Activated T-helper 17 cell treated with anti-CD3 and anti-CD28 coated beads, Interleukin-2, amount 50 U/mL, for 72 hours (primary cell): ENCODE data around the gene ORMDL1. TPM values are rescaled to one million over a fixed set of nuclear protein-coding genes. Genes with fewer than 3 reads are reported as not detected.
A peak's percentile ranks its signal among the peaks of the same experiment; 100 is the strongest.

ENCODE experiments used
- ATAC-seq: fragments of 150-1000 bp; cut with Tn5 transposase; replicated peaks from 2 replicates; pipeline ENCODE4 v1.10.0; 2021; ENCODE audit warnings: mild to moderate bottlenecking, moderate library complexity
- H3K27ac Mint-ChIP-seq: one replicate; pipeline ENCODE4 v1.8.0; 2022; ENCODE audit warnings: mixed read lengths
- H3K27me3 Mint-ChIP-seq: one replicate; pipeline ENCODE4 v1.8.0; 2022; ENCODE audit warnings: mixed read lengths
- H3K36me3 Mint-ChIP-seq: one replicate; pipeline ENCODE4 v1.8.0; 2022; ENCODE audit warnings: low read depth, mild to moderate bottlenecking, mixed read lengths
- H3K4me1 Mint-ChIP-seq: one replicate; pipeline ENCODE4 v1.8.0; 2022; ENCODE audit warnings: mixed read lengths
- H3K4me3 Mint-ChIP-seq: one replicate; pipeline ENCODE4 v1.8.0; 2022; ENCODE audit warnings: mild to moderate bottlenecking, mixed read lengths
- H3K9me3 Mint-ChIP-seq: one replicate; pipeline ENCODE4 v1.8.0; 2022; ENCODE audit warnings: mixed read lengths
- total RNA-seq, 2 donors: library from RNA; stranded (reverse); gene quantifications; one replicate each; pipeline ENCODE4 v1.2.3, GENCODE V29; 2022

The ORMDL1 gene, protein sequence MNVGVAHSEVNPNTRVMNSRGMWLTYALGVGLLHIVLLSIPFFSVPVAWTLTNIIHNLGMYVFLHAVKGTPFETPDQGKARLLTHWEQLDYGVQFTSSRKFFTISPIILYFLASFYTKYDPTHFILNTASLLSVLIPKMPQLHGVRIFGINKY
- total RNA-seq = 10 to 100 TPM; 69.4 to 84.4 TPM

DNA sequence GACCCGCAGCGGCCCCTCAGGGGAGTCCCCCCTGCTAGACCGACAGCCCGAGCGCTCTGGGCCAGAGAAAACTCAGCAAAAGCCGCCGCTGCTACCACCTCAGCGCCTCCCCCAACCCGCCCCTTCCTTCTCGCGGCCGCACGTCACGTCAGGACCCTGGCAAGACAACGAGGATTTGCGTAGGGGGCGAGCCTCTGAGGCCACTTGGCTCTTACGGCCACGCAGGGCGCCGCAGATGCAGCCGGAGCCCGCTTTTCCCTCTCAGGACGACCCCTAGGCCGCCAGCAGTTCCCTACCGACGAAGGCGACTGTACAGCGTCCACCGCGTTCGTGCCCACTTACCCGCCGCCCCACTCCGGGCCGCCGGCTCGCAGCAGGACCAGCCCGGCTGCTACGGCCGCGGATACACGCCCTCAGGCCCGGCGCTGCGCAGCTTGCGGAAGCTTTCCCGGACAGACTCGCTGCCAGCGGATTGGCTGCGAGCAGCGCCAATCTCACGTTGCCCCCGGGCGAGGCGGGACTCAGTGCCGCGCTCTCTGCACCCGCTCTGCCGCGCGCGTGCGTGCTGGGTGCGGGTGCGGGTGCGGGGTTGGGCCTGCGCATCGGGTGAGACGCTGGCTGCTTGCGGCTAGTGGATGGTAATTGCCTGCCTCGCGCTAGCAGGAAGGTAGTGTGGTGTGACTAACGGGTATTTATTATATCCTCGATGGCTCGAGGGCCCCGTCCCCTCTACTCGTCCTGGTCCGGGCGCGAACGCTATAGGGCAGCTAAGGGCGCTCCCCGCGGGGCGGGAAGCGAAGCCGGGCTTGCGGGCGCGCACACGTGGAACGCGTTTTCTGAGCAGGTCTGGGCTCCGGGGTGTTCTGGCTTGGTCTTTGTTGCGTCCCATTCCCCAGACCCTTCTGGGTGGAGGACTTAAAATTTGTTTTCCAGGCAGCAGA lies at the start of gene ORMDL1, which contains the start of gene PMS1:
Gene ORMDL1 (minus strand): TSS at position 413 of the 941 bp plus-strand sequence. CDS start 1,744 bp downstream, outside the sequence.
Gene PMS1 (plus strand): TSS at position 524 of the 941 bp plus-strand sequence. CDS start 7,360 bp downstream, outside the sequence.
- peaks cover 38% of the 10 kb centered on the region for H3K4me1 Mint-ChIP-seq
- peaks cover 70% of the 10 kb centered on the region for H3K36me3 Mint-ChIP-seq
- H3K27me3 Mint-ChIP-seq = no peaks in the 10 kb centered on the region
- no peaks in the 10 kb centered on the region for H3K9me3 Mint-ChIP-seq
- H3K27ac Mint-ChIP-seq = peak within 1 kb of the TSS; percentile 94
- peak; percentile 95 for ATAC-seq
- H3K4me3 Mint-ChIP-seq = peak within 1 kb of the TSS; percentile 81

DNA sequence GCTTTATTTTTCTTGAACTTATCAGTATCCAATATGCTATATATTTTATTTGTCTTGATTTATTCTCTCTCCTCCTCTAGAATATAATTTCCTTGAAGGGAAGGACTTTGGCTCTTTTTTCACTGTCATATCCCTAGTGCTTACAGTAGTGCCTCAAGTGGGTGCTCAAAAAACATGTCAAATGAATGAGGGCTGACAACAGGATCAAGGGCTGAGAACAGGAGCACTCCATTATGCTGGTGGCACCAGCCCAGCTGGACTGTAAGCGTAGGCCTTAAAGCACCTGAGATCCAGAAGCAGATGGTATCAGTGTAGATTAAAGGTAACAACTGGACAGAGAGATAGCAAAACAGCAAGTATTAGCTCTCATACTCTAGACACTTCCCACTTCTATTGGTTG lies 46.4 kb upstream of the ORMDL1 start:
- Mint-ChIP-seq H3K4me3 (no peak overlapping the region), H3K36me3 (peaks cover 34% of the 10 kb centered on the region), H3K9me3 (no peaks in the 10 kb centered on the region), H3K27me3 (no peaks in the 10 kb centered on the region), H3K4me1 (peaks cover 22% of the 10 kb centered on the region), H3K27ac (peak overlapping the region; percentile 11)
- ATAC-seq = no peak

DNA sequence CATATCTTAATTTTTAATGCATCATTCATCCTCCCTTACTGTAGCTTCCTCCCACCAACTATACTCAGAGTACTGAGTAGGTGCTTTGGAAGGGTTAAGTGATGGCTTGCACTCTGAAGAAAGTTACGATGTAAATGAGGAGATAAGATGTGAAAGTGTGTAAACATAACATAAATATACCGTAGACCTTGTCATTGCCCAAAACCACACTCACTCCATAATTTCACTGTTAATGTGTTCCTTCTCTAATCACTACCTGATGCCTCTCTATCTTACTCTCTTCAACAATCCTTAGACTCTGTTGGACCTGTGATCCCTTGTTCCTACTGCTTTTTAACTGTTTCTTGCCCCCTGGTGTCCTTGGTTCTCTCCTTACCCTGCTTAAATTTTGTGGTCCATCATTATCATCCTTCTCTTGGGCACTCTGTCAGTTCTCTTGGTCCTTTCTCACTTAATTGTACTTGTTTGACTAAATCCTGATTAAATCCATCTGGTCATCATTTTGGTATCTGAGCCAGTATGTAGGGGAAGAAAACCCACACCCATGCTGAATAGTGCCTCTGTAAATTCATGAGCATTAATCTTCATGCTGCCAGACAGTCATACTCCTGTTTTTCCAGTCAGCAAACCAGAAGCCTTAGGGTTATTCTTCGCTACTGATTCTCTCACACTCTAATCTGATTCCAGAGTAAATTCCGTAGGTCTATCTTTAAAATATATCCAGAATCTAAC lies 45.1 kb upstream of the ORMDL1 start:
- peaks cover 36% of the 10 kb centered on the region for H3K36me3 Mint-ChIP-seq
- no peak for ATAC-seq
- H3K27ac Mint-ChIP-seq = peak overlapping the region; percentile 13
- H3K9me3 Mint-ChIP-seq = no peaks in the 10 kb centered on the region
- no peak overlapping the region for H3K4me3 Mint-ChIP-seq
- H3K27me3 Mint-ChIP-seq = no peaks in the 10 kb centered on the region
- peaks cover 22% of the 10 kb centered on the region for H3K4me1 Mint-ChIP-seq

DNA sequence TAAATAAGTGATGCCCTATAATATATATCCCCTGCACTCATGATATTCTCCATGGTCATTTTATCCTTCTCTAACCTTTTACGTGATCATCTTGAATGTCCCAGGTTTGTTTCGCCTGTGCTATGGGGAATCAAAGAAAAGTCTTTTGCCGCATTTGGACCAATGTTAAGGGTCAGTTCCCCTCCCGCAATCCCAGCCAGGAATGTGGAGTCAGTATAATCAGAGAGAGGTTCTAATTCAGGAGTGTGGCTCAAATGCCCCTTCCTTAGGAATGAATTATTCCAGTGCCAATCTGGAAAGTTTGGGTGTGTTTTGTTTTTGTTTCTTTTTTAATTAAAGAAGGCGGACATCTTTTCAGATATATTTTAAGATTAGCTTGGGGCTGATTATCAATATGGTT lies 41.9 kb upstream of the ORMDL1 start:
- Mint-ChIP-seq H3K4me3 (no peak overlapping the region), H3K27ac (no peak overlapping the region), H3K36me3 (peaks cover 50% of the 10 kb centered on the region), H3K27me3 (no peaks in the 10 kb centered on the region), H3K4me1 (peaks cover 22% of the 10 kb centered on the region), H3K9me3 (no peaks in the 10 kb centered on the region)
- no peak for ATAC-seq

DNA sequence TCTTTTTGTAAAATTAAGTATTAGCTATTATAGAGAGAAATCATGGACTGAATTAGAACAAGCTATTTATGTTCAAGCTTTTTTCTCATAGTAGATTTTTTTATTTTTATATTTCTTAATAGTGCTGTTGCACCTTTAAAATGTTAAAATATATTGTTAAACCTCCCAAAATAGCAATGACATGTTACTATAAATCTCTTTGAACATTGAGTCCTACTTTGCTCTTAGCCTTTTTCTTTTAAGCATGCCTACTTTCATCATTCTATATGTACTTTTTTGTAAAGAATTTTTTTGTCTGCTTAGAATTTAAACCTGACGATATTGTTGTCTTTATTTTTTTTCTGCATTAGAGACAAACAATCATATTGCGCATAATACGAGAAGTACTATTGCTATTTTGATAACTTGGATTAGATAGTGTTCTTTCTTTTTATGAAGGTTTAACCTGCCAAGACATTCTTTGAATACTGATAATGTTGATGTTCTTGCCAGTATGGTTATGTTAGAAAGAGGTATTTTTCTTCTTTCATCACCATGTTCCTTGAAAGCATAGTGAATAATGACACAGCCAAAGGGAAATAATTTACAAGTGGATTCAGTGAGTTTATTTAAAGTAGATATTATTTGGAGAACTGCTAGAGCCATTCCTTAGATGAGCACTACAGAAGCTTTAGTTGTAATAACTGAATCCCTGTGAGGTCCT lies 40.7 kb upstream of the ORMDL1 start:
- Mint-ChIP-seq H3K4me1 (peaks cover 18% of the 10 kb centered on the region), H3K27ac (no peak overlapping the region), H3K36me3 (peaks cover 55% of the 10 kb centered on the region), H3K9me3 (no peaks in the 10 kb centered on the region), H3K4me3 (no peak overlapping the region), H3K27me3 (no peaks in the 10 kb centered on the region)
- ATAC-seq = no peak

DNA sequence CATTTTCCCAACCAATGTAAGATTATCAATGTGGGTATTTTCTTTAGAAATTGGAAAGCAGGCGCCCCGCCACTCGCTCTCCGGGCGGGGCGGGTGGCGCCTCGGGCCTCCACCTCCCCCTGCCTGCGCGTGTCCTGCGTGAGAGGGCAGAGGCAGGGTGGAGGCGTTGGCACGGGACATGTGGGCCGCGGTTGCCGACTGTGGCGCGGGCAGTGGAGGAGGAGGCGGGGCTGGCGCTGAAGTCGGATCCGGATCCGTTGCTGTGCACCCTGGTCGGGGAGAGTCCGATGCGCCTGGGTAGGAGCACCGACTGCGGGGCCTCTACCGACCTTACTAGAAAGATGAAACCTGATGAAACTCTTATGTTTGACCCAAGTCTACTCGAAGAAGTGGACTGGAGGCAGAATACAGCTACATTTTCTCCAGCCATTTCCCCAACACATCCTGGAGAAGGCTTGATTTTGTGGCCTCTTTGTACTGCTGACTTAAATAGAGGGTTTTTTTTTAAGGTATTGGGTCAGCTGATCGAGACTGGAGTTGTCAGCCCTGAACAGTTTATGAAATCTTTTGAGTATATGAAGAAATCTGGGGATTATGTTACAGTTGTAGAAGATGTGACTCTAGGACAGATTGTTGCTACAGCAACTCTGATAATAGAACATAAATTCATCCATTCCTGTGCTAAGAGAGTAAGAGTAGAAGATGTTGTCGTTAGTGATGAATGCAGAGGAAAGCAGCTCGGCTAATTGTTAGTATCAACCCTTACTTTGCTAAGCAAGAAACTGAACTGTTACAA lies 38.0 kb upstream of the ORMDL1 start:
- ATAC-seq = no peak

DNA sequence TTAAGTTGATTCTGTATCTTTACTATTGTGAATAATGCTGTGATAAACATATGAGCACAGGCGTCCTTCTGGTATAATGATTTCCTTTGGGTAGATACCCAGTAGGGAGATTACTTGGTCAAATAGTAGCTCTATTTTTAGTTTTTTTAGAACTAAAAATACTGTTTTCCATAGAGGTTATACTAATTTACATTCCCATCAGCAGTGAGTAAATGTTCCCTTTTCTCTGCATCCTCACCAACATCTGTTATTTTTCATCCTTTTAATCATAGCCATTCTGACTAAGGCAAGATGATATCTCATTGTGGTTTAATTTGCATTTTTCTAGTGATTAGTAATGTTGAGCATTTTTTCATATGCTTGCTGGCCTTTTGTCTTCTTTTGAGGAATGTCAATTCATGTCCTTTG lies 35.2 kb upstream of the ORMDL1 start:
- ATAC-seq = peak; percentile 81
- Mint-ChIP-seq H3K4me1 (peaks cover 12% of the 10 kb centered on the region), H3K27ac (peak overlapping the region; percentile 96), H3K36me3 (peaks cover 44% of the 10 kb centered on the region), H3K4me3 (peak overlapping the region; percentile 57), H3K27me3 (no peaks in the 10 kb centered on the region), H3K9me3 (no peaks in the 10 kb centered on the region)

More for the DNA sequence above, 38.0 kb upstream of the ORMDL1 start:
- peaks cover 16% of the 10 kb centered on the region for H3K4me1 Mint-ChIP-seq
- no peak overlapping the region for H3K4me3 Mint-ChIP-seq
- no peaks in the 10 kb centered on the region for H3K9me3 Mint-ChIP-seq
- H3K27ac Mint-ChIP-seq = no peak overlapping the region
- peaks cover 51% of the 10 kb centered on the region for H3K36me3 Mint-ChIP-seq
- H3K27me3 Mint-ChIP-seq = no peaks in the 10 kb centered on the region

DNA sequence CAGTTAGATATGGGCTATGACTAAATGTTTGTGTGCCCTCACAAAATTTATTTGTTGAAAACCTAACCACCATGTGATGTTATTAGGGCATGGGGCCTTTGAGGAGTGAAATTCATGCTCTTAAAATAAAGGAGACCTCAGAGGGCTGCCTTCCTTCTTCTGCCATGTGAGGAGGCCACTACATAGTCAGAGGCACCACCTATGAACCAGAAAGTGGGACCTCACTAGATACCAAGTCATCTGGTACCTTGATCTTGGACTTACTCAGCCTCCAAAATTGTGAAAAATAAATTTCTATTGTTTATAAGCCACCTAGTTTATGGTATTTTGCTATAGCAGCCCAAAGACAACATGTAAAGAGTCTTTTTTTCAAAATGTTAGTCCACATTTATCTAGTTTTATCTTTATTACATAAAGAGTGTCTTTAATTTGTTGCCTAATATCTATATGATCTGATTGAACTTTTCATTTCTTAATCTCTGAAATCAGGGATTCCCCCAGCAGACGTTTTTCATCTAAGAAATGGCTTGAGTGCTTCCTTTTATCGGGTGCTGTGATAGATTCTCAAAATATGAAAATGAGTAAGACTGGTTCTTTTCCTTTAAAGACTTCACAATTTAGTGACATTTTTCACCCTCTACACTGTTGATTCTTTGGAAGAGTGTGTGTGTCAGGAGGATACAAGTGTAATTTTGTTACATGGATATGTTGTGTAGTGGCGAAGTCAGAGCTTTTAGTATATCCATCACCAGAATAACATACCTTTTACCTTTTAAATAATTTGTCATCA lies 34.3 kb upstream of the ORMDL1 start:
- H3K27me3 Mint-ChIP-seq = no peaks in the 10 kb centered on the region
- peak; percentile 69 for ATAC-seq
- H3K4me1 Mint-ChIP-seq = peaks cover 12% of the 10 kb centered on the region
- peak overlapping the region; percentile 57 for H3K4me3 Mint-ChIP-seq
- H3K27ac Mint-ChIP-seq = peak overlapping the region; percentile 96
- H3K9me3 Mint-ChIP-seq = no peaks in the 10 kb centered on the region
- H3K36me3 Mint-ChIP-seq = peaks cover 52% of the 10 kb centered on the region

DNA sequence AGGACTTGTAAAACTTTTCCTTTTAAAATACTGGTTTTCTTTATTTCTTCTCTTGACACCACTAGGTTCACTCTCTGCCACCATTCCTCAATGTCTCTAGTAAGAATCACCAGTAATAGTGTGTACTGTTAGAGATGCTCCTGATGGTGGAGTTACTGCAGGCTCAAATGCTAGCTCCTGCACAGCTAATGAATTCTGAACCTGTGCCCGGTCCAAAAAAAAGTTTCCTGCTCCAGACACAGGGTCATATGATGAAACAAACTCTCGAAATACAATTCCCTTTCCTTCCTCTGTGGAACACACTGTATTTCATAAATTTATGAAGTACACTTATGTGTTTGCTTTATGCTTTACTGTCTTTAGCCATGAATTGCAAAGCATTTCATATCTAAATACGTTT lies 19.3 kb upstream of the ORMDL1 start:
- H3K27me3 Mint-ChIP-seq = no peaks in the 10 kb centered on the region
- ATAC-seq = no peak
- H3K4me1 Mint-ChIP-seq = peaks cover 4% of the 10 kb centered on the region
- no peaks in the 10 kb centered on the region for H3K9me3 Mint-ChIP-seq
- H3K27ac Mint-ChIP-seq = no peak overlapping the region
- H3K4me3 Mint-ChIP-seq = no peak overlapping the region
- H3K36me3 Mint-ChIP-seq = peaks cover 67% of the 10 kb centered on the region

DNA sequence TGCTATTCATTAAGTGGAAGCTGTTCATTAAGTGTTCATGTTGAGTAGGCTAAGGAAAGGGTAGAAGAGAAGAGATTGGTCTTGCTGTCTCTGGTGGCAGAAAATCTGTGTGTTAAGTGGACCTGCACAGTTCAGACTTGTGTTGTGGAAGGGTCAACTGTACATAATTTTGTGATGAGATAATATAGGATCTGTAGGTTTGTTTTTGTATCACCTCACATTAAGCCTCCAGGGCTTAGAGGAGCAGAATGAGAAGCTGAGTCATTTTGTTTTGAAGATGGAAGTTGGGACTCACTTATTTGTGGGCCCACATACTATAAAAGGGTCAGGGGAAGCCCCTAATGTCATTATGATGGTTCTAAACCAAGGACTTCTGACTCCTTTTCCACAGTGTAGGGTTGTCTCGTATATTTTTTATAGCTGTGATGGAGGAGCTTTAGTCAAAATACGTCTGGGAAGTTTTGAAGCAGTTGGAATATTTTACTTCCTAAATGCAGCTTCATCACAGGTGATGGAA lies 18.3 kb upstream of the ORMDL1 start:
- no peak overlapping the region for H3K4me3 Mint-ChIP-seq
- peaks cover 73% of the 10 kb centered on the region for H3K36me3 Mint-ChIP-seq
- no peaks in the 10 kb centered on the region for H3K9me3 Mint-ChIP-seq
- ATAC-seq = peak; percentile 46
- H3K4me1 Mint-ChIP-seq = peaks cover 4% of the 10 kb centered on the region
- H3K27me3 Mint-ChIP-seq = no peaks in the 10 kb centered on the region
- H3K27ac Mint-ChIP-seq = no peak overlapping the region

DNA sequence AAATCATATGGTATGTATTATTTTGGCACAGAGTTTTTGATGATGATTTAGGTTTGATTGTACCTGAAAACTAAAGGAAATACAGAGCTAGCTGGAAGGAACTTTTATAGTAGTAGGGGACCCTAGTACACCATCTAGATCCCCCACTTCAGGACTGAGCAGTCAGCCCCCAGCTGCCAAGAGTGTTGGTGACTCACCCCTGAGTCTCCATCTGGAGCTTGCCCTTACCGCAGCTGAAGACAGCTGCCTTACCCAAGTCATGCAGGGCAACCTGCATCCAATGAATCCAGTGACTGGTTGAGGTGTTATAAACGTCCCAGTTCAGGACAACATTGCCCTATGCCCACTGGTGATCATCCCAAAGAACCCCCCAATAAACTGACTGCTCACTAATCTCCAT lies 15.4 kb upstream of the ORMDL1 start:
- no peaks in the 10 kb centered on the region for H3K9me3 Mint-ChIP-seq
- H3K36me3 Mint-ChIP-seq = peaks cover 81% of the 10 kb centered on the region
- peaks cover 4% of the 10 kb centered on the region for H3K4me1 Mint-ChIP-seq
- no peak overlapping the region for H3K4me3 Mint-ChIP-seq
- ATAC-seq = no peak
- no peak overlapping the region for H3K27ac Mint-ChIP-seq
- no peaks in the 10 kb centered on the region for H3K27me3 Mint-ChIP-seq

DNA sequence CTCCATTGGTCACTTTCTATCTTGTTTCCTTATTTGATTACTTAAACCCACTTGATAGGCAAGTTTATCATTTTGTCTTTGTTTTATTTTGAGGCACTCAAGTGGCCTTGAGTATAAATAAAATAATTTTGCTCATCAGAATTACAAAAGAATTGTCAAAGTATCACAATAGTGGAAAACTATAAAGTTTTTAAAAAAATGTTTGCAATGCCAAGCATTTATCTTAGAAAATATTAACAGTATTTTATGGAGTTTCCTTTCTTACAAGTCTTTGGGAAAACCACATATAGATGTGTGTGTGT lies 14.8 kb upstream of the ORMDL1 start:
- H3K4me3 Mint-ChIP-seq = no peak overlapping the region
- H3K27ac Mint-ChIP-seq = no peak overlapping the region
- no peaks in the 10 kb centered on the region for H3K27me3 Mint-ChIP-seq
- no peaks in the 10 kb centered on the region for H3K9me3 Mint-ChIP-seq
- peaks cover 4% of the 10 kb centered on the region for H3K4me1 Mint-ChIP-seq
- ATAC-seq = no peak
- H3K36me3 Mint-ChIP-seq = peaks cover 81% of the 10 kb centered on the region
